ENCODE data around the gene RNF130. TPM values are rescaled to one million over a fixed set of nuclear protein-coding genes. Genes with fewer than 3 reads are reported as not detected.
"Not testable (repeated sequence)": the region's sequence is repeated elsewhere in the genome, so short reads cannot be mapped to it uniquely, and the experiment has no call there.

RNF130 gene
- total RNA-seq, 2 donors from 2014 or later = 39.7 to 52.1 TPM

DNA sequence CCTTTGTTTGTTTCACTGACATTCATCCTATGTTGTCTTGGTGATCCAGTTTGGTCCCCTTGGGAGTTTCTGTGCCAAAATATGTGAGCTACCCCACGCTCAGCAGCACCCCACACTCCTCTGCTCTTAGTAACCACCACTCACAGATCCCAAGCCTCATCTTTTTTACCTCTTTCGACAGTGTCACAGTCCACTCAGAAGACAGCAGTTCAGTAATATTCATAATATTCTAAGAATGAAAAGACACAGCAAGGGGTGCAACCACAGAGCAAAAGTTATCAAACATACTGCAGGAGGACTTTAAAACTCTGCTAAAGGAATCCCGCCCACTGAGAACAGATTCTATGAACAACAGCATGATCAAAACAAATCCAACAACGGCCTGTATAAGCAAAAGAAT, 28.2 kb downstream of the RNF130 start:
- intact Hi-C loops (cut with DNase I, micrococcal nuclease) = no loop called here
- no peak for ATAC-seq
- DNase-seq = no peak

DNA sequence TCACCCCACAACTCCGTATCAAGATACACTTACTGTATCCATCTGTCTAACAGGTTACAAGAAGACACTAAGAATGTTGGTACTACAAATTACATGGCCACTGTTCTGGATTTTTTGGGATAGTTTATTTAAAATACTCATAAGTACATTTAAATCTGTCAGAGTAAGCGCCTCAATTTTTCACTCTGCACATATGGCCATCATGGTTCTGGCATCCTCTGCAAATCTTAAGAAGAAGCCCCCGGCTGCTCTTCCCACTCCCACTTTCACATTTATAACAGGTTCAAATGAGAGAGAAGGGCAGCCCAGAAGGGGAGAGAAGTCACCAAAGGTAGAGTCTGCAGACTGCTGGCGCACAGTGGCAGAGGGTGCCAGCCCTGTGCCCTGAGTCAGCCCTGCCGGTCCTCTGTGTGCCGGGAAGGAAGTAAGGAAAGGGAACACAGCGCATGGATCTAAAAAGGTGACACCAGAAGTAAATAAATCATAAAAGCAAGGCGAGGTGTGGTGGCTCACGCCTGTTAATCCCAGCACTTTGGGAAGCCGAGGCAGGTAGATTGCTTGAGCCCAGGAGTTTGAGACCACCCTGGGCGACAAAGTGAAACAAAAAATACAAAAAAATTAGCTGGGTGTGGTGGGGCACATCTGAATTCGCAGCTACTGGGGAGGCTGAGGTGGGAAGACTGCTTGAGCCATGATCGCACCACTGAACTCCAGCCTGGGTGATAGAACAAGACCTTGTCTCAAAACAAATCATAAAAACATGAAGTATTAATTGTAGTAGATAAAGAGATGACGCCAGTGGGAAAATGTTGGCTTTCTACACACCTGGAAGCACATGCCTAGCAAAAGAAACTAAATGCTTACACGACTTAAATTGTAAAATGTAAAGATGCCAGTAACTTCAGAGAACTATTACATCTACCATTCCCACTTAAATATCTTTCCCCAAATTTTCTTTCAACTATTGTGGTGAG, 30.0 kb downstream of the RNF130 start:
- peak; percentile 99 for ATAC-seq
- intact Hi-C loops (cut with DNase I, micrococcal nuclease) = no loop called here
- DNase-seq = peak; percentile 24 to 59

DNA sequence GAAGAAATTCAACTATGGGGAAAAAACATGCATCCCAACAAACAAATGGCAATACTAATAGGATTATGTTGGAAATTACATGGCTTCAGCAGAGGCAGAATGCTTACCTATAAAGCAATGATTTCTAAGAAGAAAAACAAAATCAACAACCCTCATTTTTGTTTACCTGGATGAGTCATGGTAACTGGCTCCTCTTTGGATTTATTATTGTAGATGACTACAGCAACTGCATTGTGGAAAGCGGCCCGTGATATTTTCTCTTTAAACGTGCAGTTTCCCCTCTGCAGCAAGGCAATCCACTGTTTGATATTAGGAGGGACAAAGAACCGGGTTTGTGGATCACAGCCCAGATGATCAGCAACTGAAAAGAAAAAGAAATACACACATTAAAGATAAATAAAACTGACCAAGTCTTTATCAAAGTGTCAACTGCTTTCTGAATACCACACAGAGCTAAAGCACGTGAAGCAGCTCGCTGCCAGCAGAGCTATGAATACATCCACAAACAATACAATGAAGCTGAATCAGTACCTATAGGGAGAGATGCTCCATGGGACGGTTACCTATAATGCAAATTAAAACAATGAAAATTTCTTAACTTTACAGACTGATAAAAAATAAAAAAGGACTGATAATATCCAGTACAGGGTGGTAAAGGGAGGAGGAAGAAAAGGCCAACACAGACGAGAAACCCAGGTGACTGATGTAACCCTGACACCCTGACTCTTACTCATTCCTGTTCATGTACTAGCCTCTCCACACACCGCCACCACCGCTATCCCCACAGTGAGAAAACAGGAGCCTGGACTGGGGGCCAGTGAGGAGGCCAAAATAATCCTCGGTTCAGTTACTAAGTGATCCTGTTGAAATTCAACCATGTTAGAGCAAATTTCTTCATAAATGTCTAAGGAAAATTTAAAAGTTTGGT, 31.0 kb downstream of the RNF130 start:
- ATAC-seq (no peak), DNase-seq (no peak)
- intact Hi-C loops (cut with DNase I, micrococcal nuclease) = no loop called here

DNA sequence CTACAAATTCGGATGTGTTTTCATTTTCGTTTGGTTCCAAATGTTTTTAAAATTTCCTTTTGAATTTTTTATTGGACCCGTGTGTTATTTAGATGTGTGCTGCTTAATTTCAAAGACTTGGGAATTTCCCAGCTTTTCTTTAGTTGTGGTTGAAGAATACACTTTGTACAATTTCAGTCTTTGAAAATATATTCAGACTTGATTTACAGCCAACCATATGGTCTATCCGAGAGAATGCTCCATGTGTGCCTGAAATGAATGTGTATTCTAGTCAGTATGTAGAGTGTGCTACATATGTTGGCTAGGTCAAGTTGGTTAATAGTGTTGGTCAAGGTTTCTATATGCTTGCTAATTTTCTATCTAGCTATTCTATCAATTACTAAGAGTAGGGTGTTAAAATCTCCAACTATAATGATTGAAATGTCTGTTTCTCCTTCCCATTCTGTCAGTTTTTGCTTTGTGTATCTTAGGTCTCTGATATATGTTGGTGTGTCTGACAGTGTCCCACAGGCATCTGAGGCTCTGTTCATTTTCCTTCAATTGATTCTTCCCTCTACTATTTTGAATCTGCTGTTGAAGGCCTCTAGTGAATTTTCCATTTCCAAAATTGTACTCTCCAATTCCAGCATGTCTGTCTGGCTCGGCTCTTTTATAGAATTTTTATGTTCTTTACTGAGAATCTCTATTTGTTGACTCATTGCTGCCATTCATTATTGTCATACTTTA, 36.2 kb downstream of the RNF130 start:
- intact Hi-C loops (cut with DNase I, micrococcal nuclease) = no loop called here
- no peak for DNase-seq
- no peak for ATAC-seq

DNA sequence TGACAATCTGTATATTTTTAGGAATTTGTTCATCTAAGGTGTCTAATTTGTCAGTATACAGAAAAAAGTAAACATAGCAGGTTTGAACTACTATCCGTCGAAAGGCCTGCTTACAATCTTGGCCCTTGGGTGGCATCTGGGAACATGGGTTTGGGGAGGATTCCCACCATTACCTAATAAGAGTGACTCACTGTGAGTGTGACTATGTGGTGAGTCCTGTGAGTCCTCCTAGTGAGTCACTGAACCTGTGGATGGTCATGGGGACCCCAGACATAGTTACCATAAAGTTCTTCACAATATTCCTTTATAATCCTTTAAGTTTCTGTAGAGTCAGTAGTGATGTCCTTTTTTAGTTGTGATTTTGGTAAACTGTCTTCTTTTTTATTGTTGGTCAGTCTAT, 37.0 kb downstream of the RNF130 start:
- DNase-seq (no peak), ATAC-seq (no peak)
- intact Hi-C loops (cut with DNase I, micrococcal nuclease) = no loop called here

DNA sequence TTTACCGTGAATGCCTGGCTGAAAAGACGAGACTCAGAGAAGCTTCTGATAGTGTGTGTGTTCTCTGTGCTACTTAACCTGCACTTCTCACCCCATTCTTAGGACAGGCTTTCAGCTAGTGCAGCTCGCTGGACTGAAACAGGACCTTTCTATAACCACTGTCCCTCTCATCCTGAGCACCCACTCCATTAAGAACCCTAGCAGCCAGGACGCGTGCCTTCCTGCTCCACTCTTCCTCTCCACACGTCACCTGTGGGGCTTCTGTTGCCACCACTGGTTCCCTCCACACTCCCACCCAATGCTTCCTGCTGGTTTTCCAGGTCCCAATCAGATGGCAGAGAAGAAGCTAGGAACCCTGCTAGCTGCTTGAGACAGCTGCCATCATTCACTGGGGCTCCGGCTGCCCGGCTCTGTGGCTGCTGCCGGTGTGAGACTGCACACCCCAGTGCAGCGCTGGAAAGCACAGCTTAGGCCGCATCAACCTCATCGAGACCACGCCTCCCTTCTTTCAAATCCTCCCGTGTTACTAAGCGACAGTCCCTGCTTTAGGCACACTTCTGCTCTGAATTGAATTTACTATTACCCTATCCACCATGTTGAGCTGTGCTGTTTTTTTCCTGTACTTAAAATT, 44.0 kb downstream of the RNF130 start:
- ATAC-seq = no peak
- no peak for DNase-seq
- intact Hi-C loops (cut with DNase I, micrococcal nuclease) = no loop called here

DNA sequence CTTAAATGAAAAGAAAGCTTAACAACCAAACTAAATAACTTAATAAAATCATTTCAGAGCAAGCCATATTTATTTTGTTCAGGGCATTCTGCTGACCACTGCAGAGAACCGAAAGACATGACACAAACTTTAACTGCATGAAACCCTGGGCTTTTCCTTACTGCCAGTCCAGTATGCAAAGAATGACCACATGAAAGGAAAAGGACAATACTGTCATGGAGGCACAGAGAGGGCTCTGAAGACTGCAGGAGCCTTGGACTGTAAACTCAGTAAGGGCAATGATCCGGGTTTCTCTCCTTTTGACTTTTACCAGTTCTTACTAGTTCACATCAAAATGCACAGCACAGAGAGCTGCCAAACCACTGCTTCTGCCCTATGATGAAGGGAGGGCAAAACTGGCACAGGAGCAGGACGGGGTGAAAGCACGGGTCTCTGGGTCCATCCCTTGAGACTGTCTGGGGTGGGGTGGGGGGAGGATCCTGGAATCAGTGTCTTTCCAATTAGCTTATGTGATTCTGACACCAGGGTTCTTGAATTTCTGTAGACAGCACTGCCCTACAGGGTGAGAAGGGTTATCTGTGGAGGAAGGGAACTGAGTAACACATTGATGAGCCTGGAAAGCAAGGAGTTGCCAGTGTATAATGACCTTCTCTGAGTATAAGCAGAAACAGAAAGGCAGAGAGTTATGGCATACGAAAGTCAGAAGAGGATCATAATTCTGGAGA, 44.7 kb downstream of the RNF130 start:
- DNase-seq (no peak), ATAC-seq (no peak)
- intact Hi-C loops (cut with DNase I, micrococcal nuclease) = no loop called here

DNA sequence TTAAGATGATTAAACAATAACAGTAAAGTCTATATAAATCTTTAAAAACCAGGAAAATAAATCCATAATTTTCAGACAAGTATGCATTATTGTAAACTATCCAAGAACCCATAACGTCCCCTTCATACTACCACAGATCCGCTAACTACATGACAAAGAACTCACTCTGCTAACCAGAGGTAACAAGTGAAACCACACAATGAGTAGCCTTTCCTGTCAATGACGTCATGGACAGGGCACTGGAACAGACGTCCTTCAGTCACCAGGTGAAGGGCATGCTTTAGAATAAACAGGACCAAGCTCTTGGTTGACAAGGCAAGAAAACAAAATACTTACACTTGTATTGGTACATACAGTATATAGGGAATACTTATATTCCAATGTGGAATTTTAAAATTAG, 45.2 kb downstream of the RNF130 start:
- DNase-seq (no peak), ATAC-seq (peak; percentile 35)
- intact Hi-C loops (cut with DNase I, micrococcal nuclease) = no loop called here

DNA sequence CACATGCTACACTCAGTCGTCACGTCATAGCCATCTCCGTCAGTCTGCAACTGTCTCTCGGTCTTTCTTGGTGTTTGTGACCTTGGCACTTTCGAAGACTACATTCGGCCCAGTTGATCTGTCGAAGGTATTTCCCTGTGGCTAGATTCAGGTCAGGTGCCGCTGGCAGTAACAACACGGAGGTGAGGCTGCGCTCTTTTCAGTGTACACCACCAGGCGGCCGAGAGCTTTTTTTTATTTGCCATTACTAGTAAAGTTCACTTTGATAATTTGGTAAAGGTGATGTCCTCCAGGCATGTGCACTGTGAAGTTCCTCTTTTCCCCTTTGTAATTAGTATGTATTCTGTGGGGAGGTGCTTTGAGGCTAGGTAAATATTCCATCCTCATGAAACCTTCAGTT, 49.7 kb downstream of the RNF130 start:
- DNase-seq (no peak), ATAC-seq (no peak)
- intact Hi-C loops (cut with DNase I, micrococcal nuclease) = no loop called here

DNA sequence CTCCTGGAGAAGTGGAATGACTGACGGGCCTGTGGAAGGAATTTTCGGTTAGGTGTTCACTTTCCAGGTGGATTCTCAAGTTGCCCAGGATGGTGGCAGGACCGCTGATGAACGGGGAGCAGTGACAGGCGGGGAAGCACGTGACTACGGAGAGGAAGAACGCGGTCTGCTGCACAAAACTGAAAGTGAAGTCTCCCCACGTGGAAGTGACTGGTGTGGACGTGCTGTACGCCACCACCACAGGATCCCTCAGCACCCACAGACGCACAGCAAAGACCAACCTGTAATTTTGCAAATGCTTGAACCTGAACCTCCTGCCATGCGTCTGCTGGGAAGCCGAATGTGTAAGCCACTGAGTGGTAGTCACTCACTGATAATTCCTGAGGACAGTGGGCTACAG, 51.4 kb downstream of the RNF130 start:
- no peak for ATAC-seq
- intact Hi-C loops (cut with DNase I, micrococcal nuclease) = no loop called here
- DNase-seq = no peak

DNA sequence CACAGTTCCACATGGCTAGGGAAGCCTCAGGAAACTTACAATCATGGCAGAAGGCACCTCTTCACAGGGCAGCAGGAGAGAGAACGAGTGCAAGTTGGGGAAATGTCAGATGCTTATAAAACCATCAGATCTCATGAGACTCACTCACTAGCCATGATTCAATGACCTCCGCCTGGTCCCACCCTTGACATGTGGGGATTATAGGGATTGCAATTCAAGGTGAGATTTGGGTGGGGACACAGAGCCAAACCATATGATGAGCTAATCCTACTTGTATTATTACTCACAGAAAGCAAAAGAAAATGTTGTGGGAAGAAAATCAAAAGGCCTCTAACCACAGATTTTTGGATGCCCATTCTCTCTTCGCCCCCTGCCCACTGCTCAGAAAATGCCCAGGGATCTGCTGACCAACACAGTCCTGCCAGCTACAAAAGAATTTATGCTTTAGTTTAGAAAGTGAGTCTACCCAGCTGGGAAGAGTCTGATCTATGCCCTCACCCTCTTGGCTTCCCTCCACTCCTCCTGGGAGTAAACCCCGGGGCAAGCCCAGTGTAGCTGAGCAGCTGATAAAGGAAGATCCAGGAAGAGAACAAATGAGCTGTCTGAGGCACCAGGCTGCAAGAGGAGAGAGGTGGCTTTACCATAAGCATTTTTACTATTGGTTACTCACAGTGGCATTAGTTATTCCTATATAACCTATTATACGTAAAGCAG, 53.1 kb downstream of the RNF130 start:
- no peak for DNase-seq
- intact Hi-C loops (cut with DNase I, micrococcal nuclease) = no loop called here
- ATAC-seq = no peak

DNA sequence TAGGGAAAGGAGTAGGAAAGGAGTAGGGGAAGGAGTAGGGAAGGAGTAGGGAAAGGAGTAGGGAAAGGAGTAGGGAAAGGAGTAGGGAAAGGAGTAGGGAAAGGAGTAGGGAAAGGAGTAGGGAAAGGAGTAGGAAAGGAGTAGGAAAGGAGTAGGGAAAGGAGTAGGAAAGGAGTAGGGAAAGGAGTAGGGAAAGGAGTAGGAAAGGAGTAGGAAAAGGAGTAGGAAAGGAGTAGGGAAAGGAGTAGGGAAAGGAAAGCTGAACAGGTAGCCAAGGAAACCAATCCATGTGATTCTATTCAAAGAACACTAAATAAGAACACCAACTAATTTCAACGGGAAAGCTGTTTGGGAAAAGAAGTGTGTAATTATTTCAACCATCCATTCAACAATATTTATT, 56.0 kb downstream of the RNF130 start:
- DNase-seq; ATAC-seq; intact Hi-C loops (cut with DNase I, micrococcal nuclease): not testable (repeated sequence)

DNA sequence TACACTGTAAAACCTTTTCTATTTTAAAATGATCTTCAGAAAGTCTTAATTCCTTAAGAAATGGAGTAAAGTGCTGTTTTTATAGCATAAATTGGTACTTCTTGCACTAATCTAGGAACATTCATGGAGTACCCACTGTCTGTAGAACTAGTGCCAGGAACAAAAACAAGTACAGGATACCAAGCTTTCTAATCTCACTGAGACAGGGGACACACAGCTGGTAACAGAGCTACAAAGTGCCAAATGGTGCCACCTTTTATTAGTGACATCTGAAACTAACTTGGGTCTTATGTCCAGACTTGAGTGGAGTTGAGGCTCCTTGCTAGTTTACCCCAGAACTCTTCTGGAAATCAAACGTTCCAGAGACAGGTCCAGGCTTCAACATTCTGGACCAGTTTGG, 57.9 kb downstream of the RNF130 start:
- DNase-seq (no peak), ATAC-seq (no peak)
- intact Hi-C loops (cut with DNase I, micrococcal nuclease) = no loop called here

DNA sequence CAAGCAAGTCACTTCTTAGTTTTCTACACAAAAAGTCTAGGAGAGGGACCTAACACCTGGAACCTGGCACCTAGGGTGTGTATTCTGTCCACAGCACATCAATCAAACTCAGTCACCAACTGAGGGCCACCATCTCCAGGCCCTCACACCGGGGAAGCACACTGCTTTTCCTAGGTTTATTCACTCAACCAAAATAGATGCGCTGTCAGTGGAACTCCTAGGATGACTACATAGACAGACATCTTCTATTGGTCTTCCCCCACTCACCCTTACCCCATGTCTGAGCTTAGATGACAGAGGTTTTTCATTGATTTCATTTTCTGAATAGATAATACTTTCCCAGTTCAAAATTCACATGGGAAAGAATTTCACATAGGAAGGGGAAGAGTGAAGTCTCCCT, 59.2 kb downstream of the RNF130 start:
- DNase-seq = no peak
- ATAC-seq = no peak

DNA sequence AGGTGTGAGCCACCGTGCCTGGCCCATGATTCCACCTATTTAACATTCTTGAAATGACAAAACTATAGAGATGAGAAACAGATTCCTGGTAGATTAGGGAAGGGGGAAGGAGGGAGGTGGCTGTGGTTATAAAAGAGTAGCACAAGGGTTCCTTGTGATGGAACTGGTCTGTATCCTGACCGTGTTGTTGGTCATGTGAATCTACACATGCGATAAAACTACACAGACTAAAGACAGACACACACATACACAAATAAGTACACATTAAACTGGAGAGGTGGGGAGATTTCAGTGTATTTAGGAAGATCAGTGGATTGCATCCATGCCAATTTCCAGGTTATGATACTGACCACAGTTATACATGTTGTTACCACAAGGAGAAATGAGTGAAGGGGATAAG, 60.9 kb downstream of the RNF130 start:
- intact Hi-C loops (cut with DNase I, micrococcal nuclease) = no loop called here
- ATAC-seq (no peak), DNase-seq (no peak)

More for the DNA sequence above, 59.2 kb downstream of the RNF130 start:
- intact Hi-C loops (cut with DNase I, micrococcal nuclease) = no loop called here

DNA sequence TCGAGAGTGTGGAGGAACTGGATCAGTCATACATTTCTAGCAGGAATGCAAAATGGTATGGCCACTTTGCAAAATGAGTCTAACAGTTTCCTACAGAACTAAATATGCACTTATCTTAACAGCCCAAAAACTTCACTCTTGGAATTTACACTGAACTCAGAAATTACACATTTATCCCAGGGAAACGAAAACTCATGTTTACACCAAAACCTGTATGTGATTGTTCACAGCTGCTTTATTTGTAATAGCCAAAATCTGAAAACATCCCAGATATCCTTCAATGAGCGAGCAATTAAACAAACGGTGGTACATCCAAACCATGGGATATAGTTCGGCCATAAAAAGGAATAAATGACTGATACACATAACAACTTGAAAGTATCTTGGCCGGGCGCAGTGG, 62.0 kb downstream of the RNF130 start:
- ATAC-seq (no peak), DNase-seq (no peak)
- intact Hi-C loops (cut with DNase I, micrococcal nuclease) = no loop called here

DNA sequence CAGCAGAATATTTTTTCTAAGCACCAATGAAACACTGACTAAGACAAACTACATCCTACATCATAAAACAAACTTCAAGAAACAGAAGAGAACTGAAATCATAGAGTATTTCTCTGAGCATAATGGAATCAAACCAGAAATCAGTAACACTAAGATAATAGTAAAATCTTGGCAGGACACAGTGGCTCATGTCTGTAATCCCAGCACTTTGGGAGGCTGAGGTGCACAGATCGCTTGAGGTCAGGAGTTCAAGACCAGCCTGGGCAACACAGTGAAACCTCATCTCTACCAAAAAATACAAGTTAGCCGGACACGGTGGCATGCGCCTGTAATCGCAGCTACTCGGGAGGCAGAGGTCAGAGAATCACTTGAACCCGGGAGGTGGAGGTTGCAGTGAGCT, 63.1 kb downstream of the RNF130 start:
- no peak for ATAC-seq
- intact Hi-C loops (cut with DNase I, micrococcal nuclease) = no loop called here
- no peak for DNase-seq

DNA sequence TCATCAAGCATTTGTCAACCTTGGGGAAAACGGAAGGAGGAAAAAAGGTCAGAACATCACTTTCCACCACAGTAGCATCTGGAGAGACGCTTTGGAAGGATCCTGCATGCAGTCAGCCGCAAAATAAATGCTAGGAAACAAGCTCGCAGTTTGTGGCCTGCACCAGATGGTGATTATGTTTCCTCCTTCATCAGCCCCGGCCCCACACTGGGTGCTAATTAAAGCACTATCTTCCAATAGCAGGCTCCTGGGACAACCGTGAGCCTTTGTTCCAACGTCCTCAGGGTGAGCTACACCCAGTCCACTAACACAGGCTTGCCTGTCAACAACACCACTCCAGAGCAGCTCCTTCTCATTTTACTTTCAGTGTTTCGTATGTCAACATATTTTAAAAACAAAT, 64.0 kb downstream of the RNF130 start:
- intact Hi-C loops (cut with DNase I, micrococcal nuclease) = no loop called here
- ATAC-seq = peak; percentile 42
- DNase-seq = no peak
